Activated CD4-positive, CD25-positive, alpha-beta regulatory T cell treated with anti-CD3 and anti-CD28 coated beads, Interleukin-2, amount 50 U/mL, for 16 hours (primary cell): ENCODE measurements around the gene SCN11A.
"Not testable (repeated sequence)": the region's sequence is repeated elsewhere in the genome, so short reads cannot be mapped to it uniquely, and the experiment has no call there.

Experiments
- DNase-seq: peaks from one replicate; pipeline ENCODE4 v3.0.0-alpha.2; 2020; ENCODE audit warnings: low read depth, low spot score

Gene SCN11A

DNA sequence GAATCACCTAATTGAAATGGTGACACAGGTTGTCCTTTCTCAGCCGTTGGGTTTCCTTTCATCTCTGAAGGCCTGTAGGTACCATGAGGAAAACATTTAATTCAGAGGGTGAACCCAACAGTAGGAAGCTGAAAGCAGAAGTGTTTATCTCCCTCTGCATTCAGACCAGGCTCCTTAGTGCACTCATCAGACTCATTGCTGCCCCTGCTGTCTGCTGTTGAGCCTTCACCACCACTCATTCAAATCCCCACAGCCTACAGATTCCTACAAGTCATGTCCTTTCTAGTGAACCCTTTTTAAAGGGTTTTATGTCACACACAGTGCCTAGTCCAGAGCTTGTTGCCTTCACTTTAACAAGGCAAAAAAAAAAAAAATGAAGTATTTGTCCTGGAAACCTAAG lies 13.5 kb upstream of the SCN11A start:
- DNase-seq, result no peak

DNA sequence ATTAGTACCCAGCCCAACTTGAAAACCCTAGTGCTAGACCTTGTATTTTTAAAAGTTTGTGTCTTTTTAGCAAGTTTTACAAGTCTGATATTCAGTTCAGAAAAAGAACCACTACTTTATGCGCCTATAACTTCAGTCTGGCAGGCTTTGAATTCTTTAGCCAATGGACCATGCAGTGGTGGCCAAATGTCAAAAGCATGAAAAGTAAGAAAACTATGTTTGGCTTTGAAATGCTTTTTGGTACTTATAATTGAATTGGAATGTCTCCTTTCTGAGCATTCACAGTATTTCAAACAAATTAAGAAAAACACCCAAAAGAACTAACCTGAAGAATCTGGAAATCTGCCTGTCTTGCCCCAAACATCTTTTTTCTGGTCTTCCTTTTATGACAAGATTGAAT lies 12.9 kb upstream of the SCN11A start:
- DNase-seq, result no peak

DNA sequence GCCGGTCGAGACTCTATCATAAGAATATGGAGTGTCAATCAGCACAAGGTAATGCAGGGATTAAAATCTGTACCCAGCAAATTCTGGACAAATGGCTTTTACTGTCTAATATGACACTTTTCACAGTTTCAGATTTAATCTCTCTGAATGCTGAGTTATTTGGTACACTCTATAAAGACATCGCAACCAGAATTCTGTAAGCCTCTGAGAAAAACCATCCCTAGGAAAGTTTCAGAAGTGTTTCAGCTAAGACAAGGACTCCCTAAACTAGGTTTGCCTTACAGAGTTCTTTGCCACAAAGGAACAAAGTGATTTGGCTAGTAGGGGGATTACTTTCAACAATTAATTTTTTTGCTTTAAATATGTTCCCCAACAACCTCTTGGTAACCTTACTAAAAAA lies 11.4 kb upstream of the SCN11A start:
- no peak for DNase-seq

DNA sequence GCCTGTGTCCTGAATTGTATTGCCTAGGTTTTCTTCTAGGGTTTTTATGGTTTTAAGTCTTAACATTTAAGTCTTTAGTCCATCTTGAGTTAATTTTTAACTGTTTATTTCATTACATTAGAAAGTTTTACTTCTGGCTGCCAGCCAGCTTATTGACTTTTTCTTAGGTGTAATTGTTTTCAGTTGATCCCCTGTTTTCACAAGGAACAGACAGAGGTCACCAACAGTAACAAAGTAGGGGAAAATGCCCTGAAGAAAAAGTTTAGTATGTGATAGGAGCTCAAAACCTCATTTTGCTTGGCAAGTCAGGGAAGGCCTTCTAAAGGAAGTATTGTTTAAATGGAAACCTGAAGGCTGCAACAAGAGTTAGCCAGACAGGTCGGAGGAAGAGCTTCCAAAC lies 10.4 kb upstream of the SCN11A start:
- DNase-seq, result no peak

DNA sequence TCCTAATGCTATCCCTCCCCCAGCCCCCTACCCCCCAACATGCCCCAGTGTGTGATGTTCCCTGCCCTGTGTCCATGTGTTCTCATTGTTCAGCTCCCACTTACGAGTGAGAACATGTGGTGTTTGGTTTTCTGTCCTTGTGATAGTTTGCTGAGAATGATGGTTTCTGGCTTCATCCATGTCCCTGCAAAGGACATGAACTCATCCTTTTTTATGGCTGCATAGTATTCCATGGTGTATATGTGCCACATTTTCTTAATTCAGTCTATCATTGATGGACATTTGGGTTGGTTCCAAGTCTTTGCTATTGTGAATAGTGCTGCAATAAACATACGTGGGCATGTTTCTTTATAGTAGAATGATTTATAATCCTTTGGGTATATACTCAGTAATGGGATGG lies 9.5 kb upstream of the SCN11A start:
- DNase-seq, result not testable (repeated sequence)

DNA sequence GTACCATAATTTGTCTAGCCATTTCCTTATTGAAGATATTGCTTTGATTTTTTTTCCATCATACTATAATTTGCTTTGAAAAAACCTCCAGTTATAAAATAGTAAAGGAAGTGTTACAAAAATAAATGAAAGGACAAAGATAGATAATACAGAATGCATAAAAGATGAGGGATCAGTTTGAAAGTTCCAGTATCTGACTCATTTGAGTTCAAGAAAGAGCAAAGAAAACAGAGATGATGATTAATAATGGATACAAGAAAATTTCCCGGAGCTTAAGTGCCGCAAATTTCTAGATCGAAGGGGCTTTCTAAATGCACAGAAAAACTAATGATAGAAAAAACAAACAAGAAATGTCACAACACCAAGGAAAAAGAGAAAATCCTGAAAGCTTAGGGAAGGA lies 4.4 kb upstream of the SCN11A start:
- no peak for DNase-seq

DNA sequence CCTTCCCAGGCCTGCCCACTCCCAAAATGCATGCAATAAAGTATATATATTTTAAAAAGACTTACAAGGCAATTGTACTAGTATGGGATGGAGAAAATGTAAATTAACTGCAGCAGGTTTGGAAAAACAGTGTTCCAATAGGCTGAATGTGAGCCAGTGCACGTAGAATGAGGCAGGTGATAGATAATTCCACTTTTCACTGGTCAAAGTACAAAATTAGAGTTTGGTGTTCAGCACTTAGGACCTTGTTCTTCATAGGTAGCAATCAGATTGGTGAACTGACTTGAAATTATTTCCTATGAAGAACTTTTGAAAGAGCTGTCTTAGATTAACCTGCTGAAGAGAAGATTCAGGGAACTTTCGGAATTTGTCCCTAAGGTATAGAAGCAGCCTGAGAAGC lies 2.0 kb upstream of the SCN11A start:
- DNase-seq, result no peak

DNA sequence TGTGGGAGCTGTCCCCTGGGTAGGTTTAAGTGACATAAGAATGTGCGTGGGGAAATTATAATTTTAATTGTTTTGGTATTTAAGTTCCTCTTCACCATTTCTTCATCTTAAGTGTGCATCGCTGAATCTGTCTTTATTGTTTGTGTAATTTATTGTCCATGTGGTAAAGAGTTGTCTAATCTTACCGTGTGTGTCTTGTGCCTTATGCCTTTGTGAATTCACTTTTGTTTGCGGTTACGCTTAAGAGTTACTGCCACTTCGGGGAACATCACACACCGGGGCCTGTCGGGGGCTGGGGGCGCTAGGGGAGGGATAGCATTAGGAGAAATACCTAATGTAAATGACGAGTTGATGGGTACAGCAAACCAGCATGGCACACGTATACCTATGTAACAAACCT lies 839 bp upstream of the SCN11A start:
- no peak for DNase-seq

DNA sequence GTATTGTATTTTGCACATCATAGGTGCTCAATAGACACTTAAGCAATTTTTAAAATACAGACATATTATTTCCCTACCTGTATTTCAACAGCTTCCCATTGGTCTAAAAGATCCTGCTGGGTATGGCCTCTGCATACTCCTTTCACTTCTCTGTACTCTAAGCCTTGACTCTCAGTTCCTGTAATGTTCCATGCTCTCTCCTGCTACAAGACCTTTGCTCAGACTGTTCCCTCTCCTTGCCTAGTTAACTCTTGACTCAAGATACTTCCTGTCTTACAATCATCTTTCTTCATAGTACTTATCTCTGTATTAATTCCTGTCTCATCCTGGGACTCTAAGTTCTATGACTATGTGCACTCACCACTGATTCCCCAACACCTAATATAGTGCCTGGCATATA lies 1.7 kb downstream of the SCN11A start:
- no peak for DNase-seq

DNA sequence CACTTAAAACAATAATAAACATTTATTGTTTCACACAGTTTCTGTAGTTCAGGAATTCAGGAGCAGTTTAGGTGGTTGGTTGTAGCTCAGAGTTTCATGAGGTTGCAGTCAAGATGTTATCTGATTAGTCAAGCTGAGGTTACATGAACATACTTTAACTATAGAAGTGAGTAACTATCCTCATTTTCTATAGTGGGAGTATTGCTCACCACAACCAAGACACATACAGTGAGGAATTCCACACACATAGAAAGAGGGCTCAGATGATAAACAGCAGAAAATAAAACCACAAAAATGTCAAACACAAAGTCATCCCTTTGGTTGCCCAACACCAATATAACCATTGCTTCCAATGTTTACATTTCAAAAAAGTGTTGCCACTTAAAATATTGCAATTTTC lies 13.6 kb downstream of the SCN11A start:
- no peak for DNase-seq

DNA sequence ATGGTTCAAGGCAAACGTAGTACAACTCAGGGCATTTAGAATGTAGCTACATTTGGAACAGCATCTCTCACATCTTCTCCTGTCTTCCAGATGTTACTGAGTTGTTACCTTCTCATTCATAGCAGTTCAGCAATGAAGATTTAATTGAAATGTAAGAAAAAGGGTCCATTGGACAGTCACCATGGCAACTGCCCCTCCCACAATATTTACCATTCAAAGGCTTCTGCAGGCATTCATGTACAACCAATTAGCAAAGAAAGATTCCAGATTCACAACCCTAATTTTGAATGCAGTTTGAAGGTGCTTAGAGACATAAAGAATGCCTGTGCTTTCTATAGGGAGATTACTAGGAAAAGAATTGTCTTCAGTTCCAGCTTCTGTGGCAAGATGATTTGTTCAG lies 22.2 kb downstream of the SCN11A start:
- no peak for DNase-seq

DNA sequence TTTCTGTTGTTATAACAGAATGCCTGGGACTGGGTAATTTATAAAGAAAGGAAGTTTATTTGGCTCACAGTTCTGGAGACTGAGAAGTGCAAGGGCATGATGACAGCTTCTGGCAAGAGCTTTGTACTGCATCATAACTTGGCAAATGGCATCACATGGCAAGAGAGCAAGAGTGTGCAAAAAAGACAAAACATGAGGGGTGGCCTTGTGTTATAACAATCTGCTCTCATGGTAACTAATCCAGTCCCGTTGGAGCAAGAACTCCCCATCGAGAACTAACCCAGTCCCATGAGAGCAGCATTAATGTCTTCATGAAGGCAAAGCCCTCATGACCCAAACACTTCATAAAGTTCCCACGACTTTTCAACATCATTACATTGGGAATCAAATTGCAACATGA lies 23.2 kb downstream of the SCN11A start:
- no peak for DNase-seq

DNA sequence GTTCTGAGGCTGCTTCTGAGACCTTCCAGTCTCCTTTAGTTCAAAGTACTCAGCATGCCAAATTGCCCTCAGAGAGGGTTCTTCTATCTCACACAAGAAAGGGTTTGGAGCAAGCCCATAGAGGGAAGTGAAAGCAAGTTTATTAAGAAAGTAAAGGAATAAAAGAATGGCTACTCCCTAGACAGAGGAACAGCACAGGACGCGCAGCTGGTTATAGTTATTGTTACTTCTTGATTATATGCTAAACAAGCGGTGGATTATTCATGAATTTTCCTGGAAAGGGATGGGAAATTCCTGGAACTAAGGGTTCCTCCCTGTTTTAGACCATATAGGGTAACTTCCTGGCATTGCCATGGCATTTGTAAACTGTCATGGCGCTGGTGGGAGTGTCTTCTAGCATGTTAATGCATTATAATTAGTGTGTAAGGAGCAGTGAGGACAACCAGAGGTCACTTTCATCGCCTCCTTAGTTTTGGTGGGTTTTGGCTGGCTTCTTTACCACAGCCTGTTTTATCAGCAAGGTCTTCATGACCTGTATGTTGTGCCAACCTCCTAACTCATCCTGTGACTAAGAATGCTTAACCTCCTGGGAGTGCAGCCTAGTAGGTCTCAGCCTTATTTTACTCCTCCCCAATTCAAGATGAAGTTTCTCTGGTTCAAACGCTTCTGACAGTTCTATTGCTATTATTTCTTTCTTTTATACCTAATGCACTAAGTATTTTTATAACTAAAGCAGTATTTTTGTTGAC lies 26.3 kb downstream of the SCN11A start:
- DNase-seq, result no peak

DNA sequence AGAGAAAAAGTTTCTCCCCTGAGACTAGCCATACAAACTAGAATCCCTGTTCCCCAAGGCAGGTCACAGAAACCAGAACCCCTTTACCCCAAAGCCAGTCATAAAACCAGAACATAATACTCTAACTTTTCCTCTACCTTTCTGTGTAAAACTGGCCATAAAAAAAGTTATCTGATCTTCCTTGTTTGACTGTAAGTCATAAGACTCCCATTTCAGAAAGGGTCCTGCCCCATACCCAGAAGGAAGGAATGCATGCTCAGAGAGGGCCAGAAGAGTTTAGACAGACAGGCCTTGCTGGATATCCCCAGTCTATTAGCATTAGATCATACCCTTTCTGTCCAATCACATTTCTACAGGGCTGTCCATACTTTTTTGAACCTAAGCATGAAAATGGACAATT lies 27.2 kb downstream of the SCN11A start:
- no peak for DNase-seq

DNA sequence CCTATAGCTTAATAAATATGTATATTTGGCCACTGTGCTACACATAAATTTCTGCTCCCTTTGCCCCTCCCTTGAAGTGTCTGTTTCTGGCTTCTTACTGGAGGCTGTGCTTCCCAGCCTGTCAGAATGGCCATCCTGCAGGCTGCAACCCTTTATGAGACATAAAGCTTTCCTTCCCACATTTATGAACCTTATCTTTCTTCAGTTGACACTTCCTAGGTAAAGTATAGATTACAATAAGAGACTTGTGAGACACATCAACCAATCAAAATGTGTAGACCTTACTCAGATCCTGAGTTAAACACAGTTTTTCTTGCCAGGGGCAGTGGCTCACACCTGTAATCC lies 29.5 kb downstream of the SCN11A start:
- no peak for DNase-seq

DNA sequence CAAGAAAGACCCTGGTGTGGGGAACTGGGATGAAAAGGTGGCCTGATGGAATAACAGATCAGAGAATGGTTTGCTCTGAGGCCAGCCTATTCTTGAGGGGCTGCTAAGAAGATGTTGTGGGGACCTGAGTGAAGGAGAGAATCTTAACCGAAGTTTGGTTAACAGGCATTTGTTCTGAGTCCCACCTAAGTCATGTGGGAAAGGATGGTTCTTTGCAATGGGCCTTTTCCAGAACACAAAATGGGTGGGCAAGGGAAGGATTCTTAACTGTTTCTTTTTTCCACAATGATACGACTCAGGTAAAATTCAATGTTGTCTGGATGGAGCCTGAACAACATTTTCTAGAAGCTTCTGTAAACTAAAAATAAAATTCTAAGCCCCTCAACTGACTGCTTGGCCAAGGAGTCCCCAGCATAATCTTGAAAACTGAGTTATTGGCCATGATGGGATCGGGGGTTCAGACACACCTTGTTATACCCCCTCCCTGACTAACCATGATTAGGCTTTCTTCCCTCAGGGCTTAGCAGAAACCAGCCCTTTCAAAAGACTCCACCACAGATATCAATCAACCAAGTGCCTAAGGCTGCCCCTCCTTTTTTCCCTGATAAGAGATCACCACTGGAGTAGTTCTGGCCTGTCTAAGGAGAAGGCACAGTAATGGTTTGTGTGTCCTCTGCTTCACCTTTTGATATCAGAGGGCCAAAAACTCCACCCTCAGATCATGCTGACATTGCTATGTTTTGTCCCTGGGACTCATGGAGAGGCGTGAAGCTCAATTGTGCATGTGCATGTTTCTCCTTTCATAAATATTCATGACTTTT lies 30.1 kb downstream of the SCN11A start:
- DNase-seq, result no peak

DNA sequence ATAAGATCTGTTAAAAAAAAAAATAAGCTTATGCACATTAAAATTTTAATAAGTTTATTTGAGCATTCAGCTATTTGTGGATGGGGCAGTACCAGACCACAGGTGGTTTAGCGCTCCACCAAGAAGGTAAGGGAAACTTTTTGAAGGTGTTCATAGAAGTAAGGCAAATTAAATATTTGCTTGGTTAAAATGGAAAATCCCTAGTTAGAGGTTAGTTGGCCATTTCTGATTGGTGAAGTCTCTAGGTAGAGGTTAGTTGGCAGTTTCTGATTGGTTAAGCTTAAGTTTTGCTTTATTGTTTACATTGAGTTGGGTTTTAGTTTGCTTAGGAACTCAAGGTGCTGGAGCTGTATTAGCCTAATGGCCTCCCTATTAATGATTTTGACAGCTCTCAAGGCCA lies 30.7 kb downstream of the SCN11A start:
- no peak for DNase-seq

DNA sequence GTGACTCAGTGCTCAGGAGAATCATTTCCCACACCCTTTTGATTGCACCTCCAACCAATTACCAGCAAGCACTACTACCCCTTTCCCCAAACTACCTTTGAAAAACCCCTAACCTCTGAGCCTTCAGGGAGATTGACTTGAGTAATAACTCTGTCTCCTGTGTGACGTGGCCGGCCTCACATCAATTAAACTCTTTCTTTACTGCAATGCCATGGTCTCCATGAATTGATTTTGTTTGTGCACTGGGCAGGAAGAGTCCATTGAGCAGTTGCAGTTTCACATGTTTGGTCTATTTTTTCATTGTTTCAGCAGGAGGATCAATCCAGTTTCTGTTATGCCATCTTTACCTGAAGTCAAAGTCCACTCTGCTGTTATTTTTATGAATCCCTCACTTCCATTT lies 32.4 kb downstream of the SCN11A start:
- DNase-seq, result no peak

DNA sequence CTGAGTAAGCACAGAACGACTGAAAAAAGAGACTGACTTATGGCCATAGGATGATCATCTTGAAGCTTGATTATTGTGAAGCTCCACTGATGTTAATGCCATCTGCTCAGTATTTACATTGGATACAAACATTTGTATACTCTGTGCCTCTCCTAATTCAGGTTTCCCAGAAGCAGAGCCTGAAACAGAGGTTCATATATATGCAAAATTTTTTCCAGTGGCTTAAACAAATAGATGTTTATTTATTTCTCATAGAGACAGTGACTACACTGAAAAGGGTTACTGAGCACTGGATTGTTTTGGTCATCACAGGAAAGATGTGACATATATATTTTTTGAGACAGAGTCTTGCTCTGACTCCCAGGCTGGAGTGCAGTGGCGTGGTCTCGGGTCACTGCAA lies 36.3 kb downstream of the SCN11A start:
- DNase-seq, result no peak

DNA sequence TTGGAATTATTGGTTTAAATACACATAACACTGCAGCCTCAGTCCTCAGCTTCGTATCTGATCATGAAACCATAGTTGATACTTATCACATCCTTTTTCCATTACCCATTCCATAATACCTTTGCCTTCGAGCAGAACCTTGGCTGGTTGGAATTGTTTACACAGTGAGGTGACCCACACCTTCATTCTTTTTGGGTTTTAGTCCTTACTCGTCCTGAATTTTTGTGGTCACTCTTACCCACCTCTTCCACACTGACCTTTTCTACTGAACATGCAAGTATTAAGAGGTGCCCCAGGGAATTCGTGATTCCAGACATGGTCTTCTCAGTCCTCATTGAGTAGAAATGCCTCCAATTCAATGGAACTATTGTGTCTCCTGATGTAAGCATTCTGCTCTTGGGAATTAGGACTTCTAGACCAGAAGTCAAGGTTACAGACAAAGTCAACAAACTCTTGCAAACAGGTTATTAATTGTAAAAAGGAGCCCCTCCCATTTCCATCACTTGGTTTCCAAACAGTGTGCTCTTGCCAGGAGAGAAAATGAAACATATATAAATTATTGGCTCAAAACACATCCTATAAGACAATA lies 37.7 kb downstream of the SCN11A start:
- no peak for DNase-seq

DNA sequence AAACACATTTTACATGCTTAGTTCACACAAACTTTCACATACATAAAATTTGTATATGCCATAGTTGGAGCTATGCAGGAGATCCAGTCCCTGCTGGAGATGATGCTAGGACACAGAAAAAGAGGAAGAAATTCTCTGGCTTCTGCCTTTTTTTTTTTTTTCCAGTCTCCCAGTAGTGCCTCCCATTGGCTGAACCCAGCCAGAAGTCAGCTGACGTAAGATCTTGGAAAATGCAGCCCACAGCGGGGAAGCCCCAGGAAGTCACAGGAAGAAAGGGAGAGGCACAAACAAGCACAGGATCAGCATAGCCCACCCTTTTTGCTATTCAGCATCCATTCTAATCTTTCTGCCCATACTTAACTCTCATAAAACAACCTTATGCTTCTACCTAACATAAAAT lies 38.5 kb downstream of the SCN11A start:
- no peak for DNase-seq

DNA sequence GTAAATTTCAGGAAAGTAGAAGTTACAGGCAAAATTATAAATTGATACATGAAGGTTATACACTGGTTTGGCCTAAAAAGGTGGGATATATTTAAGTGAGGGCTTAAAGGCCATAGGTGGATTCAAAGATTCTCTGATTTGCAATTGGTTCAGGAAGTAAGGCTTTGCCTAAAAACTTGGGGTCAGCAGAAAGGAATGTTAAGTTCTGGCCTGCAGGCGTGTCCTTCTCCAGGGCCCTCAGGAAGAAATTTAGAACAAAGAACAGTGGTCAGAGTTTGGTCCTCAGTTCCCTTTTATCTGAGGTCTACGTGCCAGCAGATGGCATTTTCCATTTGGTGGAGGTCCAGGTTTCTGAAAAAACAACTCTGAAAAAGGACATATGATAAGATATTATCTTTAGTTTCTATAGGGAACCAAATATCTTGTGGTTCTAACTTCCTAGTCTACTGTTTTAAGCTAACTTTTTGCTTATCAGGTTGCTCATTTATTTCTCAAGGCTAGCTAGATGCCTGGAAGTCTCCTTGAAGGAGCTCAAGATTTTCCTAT lies 40.5 kb downstream of the SCN11A start:
- no peak for DNase-seq

DNA sequence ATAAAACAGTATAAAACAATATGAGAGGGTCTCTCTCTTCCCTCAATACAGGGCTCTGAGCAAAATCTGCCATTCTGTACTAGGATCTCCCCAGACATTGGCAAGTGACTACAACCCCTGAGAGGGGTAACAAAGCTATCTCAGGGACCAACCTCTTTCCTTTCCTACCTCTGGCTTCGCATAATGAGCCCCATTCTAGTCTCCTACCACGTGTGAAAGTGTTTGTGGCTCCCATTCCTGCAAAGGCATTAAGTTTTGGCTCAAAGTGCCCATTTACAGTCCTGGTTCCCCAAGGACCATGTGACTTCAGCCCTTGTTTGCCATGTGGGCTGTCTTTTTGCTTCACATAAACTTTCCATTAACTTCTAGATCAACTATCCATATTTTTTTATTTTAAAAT lies 46.4 kb downstream of the SCN11A start:
- DNase-seq, result no peak
